ENCODE measurements around the gene TERT. TPM values are rescaled to one million over a fixed set of nuclear protein-coding genes. Genes with fewer than 3 reads are reported as not detected.

TERT gene
- total RNA-seq, 1 donor from 2014 or later, result not detected

DNA sequence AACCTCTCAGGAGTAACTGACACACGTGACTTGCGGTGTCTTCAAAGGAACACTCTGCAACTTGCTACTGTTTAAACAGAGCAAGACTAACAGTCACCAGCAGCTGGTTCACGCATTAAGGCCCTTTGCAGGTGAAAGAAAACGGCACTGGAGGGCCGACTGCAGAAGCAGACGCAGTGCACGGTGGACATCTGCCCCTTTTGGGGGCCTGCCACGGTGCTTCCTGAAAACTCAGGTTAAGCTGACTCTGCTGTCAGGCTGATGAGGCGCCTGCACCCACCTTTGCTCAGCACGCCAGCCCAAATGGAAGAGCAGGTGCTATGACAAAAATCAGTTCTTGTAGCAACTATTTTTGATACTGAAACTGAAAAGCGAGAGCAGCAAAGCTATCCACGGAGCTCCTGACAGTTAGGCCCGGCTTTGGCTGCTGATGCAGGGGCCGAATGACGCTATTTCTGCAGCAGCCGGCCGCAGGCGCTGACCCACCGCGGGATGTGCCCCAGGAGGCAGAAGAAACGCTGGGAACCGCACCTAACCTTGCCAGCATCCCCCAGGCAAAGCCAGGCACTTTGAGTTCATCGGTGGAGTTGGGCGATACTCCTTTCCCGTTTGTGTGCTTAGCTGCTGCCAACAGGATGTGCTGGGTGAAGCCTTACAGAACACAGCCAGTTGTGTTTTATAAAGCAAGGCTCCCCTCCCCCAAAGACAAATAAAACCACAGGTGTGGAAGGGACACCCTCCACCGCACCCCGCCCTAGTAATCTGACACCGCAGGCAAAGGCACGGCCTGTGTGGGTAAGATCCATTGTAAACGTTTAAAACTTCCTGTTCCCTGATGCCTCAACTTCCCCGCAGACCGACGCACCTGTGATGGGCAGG lies 21.1 kb upstream of the TERT start:
- Histone ChIP-seq H3K36me3 (peaks cover 32 to 39% of the 10 kb centered on the region in 2 donors), H3K4me1 (no peaks in the 10 kb centered on the region), H3K27me3 (no peaks in the 10 kb centered on the region), H3K9me3 (no peaks in the 10 kb centered on the region), H3K27ac (no peak overlapping the region), H3K4me3 (peak overlapping the region in 1 of 2 donors; percentile 16)
- intact Hi-C loops (cut with DNase I), result no loop called here
- TF ChIP-seq, protein P1, sequence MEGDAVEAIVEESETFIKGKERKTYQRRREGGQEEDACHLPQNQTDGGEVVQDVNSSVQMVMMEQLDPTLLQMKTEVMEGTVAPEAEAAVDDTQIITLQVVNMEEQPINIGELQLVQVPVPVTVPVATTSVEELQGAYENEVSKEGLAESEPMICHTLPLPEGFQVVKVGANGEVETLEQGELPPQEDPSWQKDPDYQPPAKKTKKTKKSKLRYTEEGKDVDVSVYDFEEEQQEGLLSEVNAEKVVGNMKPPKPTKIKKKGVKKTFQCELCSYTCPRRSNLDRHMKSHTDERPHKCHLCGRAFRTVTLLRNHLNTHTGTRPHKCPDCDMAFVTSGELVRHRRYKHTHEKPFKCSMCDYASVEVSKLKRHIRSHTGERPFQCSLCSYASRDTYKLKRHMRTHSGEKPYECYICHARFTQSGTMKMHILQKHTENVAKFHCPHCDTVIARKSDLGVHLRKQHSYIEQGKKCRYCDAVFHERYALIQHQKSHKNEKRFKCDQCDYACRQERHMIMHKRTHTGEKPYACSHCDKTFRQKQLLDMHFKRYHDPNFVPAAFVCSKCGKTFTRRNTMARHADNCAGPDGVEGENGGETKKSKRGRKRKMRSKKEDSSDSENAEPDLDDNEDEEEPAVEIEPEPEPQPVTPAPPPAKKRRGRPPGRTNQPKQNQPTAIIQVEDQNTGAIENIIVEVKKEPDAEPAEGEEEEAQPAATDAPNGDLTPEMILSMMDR (IDR thresholded peaks at IDR 0.05), result no peak
- peak in 1 of 2 donors; percentile 56 for DNase-seq (ENCODE audit: low spot score in 2 of 2)

DNA sequence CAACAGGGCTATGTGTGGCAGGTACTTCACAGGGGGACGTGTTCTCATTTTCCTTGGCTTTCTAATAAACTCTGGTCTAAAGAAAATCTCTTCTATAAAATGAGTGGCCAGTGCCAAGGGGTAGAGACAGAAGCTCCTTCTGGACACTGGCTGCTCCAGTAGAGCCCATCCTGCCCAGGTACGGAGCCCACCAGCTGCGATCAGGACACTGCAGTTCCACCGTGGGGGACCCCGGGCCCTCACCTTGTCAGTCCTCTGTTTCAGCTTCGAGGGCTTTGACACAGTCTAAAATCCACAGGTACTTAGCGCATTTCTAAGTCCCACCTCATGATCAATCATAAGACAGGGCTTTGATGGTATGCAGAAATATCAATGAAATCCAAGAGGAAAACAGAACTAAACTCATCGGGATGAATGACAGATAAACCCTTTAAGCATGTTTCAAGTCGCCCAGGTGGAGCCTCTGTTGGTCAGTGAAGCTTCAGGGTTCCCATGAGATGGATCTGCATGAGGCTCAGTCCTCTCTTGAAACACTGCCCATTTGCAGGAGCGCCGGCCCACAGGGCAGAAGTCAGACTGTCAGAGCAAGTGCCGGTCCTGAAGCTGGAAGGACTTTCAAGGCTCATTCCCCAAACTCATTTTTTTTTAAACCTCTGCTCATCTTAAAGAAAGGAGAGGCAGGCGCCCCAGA lies 20.3 kb upstream of the TERT start:
- peaks cover 24 to 32% of the 10 kb centered on the region in 2 donors for H3K36me3 ChIP-seq
- DNase-seq (ENCODE audit: low spot score in 2 of 2), result peak in 1 of 2 donors; percentile 52
- H3K27me3 ChIP-seq, result no peaks in the 10 kb centered on the region
- H3K4me1 ChIP-seq, result no peaks in the 10 kb centered on the region
- H3K9me3 ChIP-seq, result no peaks in the 10 kb centered on the region
- intact Hi-C loops (cut with DNase I), result no loop called here
- TF ChIP-seq, protein P1 (IDR thresholded peaks at IDR 0.05), result no peak
- no peak overlapping the region for H3K4me3 ChIP-seq
- no peak overlapping the region for H3K27ac ChIP-seq

DNA sequence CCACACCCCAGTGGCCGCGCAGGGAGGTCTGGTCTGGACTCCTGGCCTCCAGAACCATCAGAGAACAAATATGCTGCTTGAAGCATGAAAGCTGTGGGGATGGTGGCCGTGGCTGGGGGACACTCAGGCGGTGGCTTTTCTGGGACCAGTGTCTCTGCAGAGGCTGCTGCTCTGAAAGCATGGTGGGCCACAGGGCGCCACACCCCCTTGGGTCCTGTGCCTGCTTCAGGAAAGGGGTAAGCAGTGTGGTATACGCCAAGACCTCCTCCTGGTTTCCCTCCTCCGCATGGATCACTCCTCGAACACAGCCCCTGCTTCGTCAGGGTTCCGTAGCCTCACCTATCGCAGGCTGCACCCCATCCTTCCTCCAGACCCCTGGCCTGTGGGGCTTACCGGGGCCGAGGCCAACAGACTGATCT lies 19.7 kb upstream of the TERT start:
- peak in 1 of 2 donors; percentile 52 for DNase-seq (ENCODE audit: low spot score in 2 of 2)

DNA sequence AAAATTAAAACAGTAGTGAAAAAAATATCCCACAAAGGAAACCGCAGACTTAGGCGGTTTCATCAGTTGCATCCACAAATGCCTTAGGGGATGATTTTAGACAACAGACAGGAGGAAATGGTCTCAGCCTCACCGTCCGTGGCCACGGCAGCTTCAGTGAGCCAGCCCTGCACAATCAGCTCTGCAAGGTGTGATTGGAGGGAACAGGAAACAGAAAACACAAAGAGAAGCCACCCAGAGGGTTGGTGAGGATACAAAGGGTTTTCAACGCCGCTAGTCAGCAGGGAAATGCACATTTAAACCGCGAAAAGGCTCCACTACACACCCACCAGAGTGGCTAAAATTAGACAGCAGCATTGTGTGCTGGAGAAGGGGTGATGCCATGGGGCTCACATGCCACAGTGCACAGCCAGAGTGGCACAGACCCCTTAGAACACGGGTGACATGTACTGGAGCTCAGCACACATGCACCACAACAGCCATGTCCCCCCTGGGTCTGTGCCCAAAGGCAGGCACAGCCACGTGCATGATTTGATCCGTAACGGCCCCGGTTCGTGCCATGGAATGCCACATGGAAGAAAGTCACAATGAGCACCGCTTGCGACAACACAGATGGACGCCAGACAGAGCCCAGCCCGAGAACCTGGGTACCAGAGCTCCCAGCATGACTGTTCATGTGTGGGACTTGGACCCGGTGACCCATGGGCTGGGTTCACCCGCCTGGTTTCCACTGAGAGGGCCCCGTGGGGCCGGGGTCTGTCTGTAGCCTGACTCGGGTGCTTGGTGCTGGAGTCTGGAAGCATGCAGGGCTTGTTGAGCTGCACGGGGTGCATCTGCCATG lies 18.3 kb upstream of the TERT start:
- H3K36me3 ChIP-seq, result peaks cover 5 to 12% of the 10 kb centered on the region in 2 donors
- TF ChIP-seq, protein P1 (IDR thresholded peaks at IDR 0.05), result no peak
- DNase-seq (ENCODE audit: low spot score in 2 of 2), result peak in 1 of 2 donors; percentile 53
- no peak overlapping the region for H3K4me3 ChIP-seq
- H3K27me3 ChIP-seq, result no peaks in the 10 kb centered on the region
- H3K4me1 ChIP-seq, result no peaks in the 10 kb centered on the region
- intact Hi-C loops (cut with DNase I), result no loop called here
- H3K27ac ChIP-seq, result no peak overlapping the region
- no peaks in the 10 kb centered on the region for H3K9me3 ChIP-seq

More for the DNA sequence above, 19.7 kb upstream of the TERT start:
- intact Hi-C loops (cut with DNase I), result no loop called here
- TF ChIP-seq, protein P1 (IDR thresholded peaks at IDR 0.05), result no peak
- Histone ChIP-seq H3K27me3 (no peaks in the 10 kb centered on the region), H3K27ac (no peak overlapping the region), H3K4me1 (no peaks in the 10 kb centered on the region), H3K36me3 (peaks cover 19 to 26% of the 10 kb centered on the region in 2 donors), H3K4me3 (no peak overlapping the region), H3K9me3 (no peaks in the 10 kb centered on the region)

DNA sequence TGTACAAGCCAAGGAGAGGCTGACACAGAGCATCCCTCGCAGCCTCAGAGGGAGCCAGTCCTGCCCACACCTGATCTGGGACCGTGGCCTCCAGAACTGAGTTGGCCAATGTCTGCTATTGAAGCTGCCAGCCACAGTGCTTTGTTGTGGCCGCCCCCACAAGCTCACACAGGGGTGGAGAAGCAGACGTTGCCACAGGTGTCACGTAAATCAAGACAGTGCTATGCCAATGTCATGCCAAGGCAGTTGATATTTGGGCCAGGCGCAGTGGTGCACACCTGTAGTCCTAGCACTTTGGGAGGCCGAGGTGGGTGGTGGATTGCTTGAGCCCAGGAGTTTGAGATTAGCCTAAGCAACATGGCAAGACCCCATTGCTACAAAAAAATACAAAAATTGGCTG lies 17.3 kb upstream of the TERT start:
- H3K27ac ChIP-seq, result no peak overlapping the region
- DNase-seq (ENCODE audit: low spot score in 2 of 2), result peak in 1 of 2 donors; percentile 56
- intact Hi-C loops (cut with DNase I), result no loop called here
- H3K9me3 ChIP-seq, result no peaks in the 10 kb centered on the region
- TF ChIP-seq, protein P1 (IDR thresholded peaks at IDR 0.05), result no peak
- no peaks in the 10 kb centered on the region for H3K27me3 ChIP-seq
- no peak overlapping the region for H3K4me3 ChIP-seq
- H3K4me1 ChIP-seq, result no peaks in the 10 kb centered on the region
- peaks cover 0 to 4% of the 10 kb centered on the region in 2 donors for H3K36me3 ChIP-seq
